Endothelial cell of umbilical vein (primary cell): Measurements from ENCODE around the gene AKAP12. TPM values are rescaled to one million over a fixed set of nuclear protein-coding genes. Genes with fewer than 3 reads are reported as not detected.

Source experiments
- BruUV-seq: library from RNA; stranded (reverse); fragments of 400-500 nt; replicated peaks from 2 replicates; lab custom pipeline; 2021; lab: Mats Ljungman, UMichigan
- CTCF ChIA-PET: fragments of 300-600, 350-600 bp; sonication (Branson Sonifier 250); formaldehyde crosslinking; loops from one replicate; lab custom pipeline; 2021; ENCODE audit warnings: antibody characterized with exemption, inconsistent platforms; lab: Charles Lee
- POLR2A ChIA-PET: fragments of 300-600, 350-600 bp; sonication (Branson Sonifier 250); formaldehyde crosslinking; loops from one replicate; lab custom pipeline; 2021; ENCODE audit warnings: antibody characterized with exemption, inconsistent platforms; lab: Charles Lee
- DNase-seq: peaks from one replicate; pipeline ENCODE4 v3.0.0-alpha.2; 2011; ENCODE audit warnings: low read depth, low spot score
- FAIRE-seq: peaks from 2 replicates; lab custom pipeline; 2011; peaks lifted over from hg19 to GRCh38; lab: Jason Lieb, UNC
- H2AFZ ChIP-seq: 2 replicates; pipeline ENCODE4 v1.6.0; 2012; ENCODE audit warnings: low read depth, low read length, control low read depth, inconsistent platforms
- H3K27ac ChIP-seq: 2 replicates; pipeline ENCODE4 v1.5.1; 2011; ENCODE audit warnings: low read depth, mild to moderate bottlenecking, control low read depth, low read length, moderate library complexity; ENCODE audit not compliant: insufficient read depth
- H3K27me3 ChIP-seq, 2 experiments: 2 replicates each; pipeline versions ENCODE4 v1.6.0 to v1.6.1; 2011; ENCODE audit warnings: low read length in 2 of 2, mixed read lengths in 1 of 2; ENCODE audit not compliant: control insufficient read depth in 2 of 2, insufficient read depth in 2 of 2
- H3K36me3 ChIP-seq, 2 experiments: 2 replicates in 1 of 2; 3 replicates in 1 of 2; pipeline ENCODE4 v1.5.1; 2011; ENCODE audit warnings: low read length in 2 of 2, mild to moderate bottlenecking in 1 of 2, moderate library complexity in 1 of 2; ENCODE audit not compliant: control insufficient read depth in 2 of 2, insufficient read depth in 2 of 2; ENCODE audit errors: extremely low read depth in 1 of 2
- H3K4me1 ChIP-seq: 3 replicates; pipeline ENCODE4 v1.5.1; 2011; ENCODE audit warnings: mild to moderate bottlenecking, low read length; ENCODE audit not compliant: control insufficient read depth, insufficient read depth; ENCODE audit errors: extremely low read depth
- H3K4me2 ChIP-seq: 2 replicates; pipeline ENCODE4 v1.6.1; 2011; ENCODE audit warnings: low read length, control low read depth, mixed read lengths; ENCODE audit not compliant: insufficient read depth
- H3K4me3 ChIP-seq, 3 experiments: fragments of 200-600 bp in 1 of 3; sonication (generic), shearing (Covaris generic) in 1 of 3; replicated peaks in 1 of 3; 2 replicates each; pipeline ENCODE4 v1.5.1; 2011 to 2016; ENCODE audit warnings: control low read depth in 3 of 3, low read length in 3 of 3, mild to moderate bottlenecking in 2 of 3, inconsistent platforms in 1 of 3, low read depth in 1 of 3, moderate library complexity in 1 of 3; ENCODE audit not compliant: insufficient read depth in 1 of 3
- H3K79me2 ChIP-seq: 2 replicates; pipeline ENCODE4 v1.6.0; 2012; ENCODE audit warnings: low read length, inconsistent platforms; ENCODE audit not compliant: control insufficient read depth, insufficient read depth
- H3K9ac ChIP-seq: replicated peaks from 2 replicates; pipeline ENCODE3; 2011; ENCODE audit warnings: low read length, control low read depth; ENCODE audit not compliant: insufficient read depth; ENCODE audit errors: extremely low read depth
- H3K9me1 ChIP-seq: replicated peaks from 3 replicates; pipeline ENCODE4 v1.6.0; 2011; ENCODE audit warnings: mild to moderate bottlenecking, low read length; ENCODE audit not compliant: control insufficient read depth, insufficient read depth; ENCODE audit errors: extremely low read depth
- H3K9me3 ChIP-seq: replicated peaks from 2 replicates; pipeline ENCODE4 v1.5.1; 2012; ENCODE audit warnings: low read length, inconsistent platforms; ENCODE audit not compliant: control insufficient read depth, insufficient read depth
- H4K20me1 ChIP-seq: replicated peaks from 2 replicates; pipeline ENCODE3; 2011; ENCODE audit warnings: mild to moderate bottlenecking, low read length; ENCODE audit not compliant: control insufficient read depth, insufficient read depth; ENCODE audit errors: extremely low read depth
- EZH2 ChIP-seq: IDR thresholded peaks from 2 replicates; pipeline ENCODE4 v1.6.1; 2012; ENCODE audit warnings: borderline replicate concordance, low read depth, mild to moderate bottlenecking, moderate library complexity, low read length, inconsistent platforms; ENCODE audit not compliant: severe bottlenecking
- FOS ChIP-seq: IDR thresholded peaks from 2 replicates; pipeline ENCODE4 v1.6.1; 2011; ENCODE audit warnings: mild to moderate bottlenecking, low read length, moderate library complexity, borderline replicate concordance; ENCODE audit not compliant: insufficient read depth
- GATA2 ChIP-seq: IDR thresholded peaks from 2 replicates; pipeline ENCODE4 v1.7.0; 2011; ENCODE audit warnings: low read depth, mild to moderate bottlenecking, moderate library complexity, mixed read lengths, low read length; ENCODE audit not compliant: insufficient read length, insufficient read depth
- JUN ChIP-seq: IDR thresholded peaks from 2 replicates; pipeline ENCODE4 v1.6.1; 2011; ENCODE audit warnings: borderline replicate concordance, low read depth; ENCODE audit not compliant: insufficient read length, insufficient read depth
- MAX ChIP-seq: IDR thresholded peaks from 2 replicates; pipeline ENCODE4 v1.6.1; 2011; ENCODE audit not compliant: insufficient read depth, insufficient read length
- MYC ChIP-seq: IDR thresholded peaks from one replicate; pipeline ENCODE4 v1.6.1; 2011; ENCODE audit warnings: mild to moderate bottlenecking, low read depth, low read length
- POLR2A ChIP-seq: IDR thresholded peaks from 2 replicates; pipeline ENCODE4 v1.6.1; 2012; ENCODE audit warnings: low read depth, mild to moderate bottlenecking, control low read depth, low read length
- POLR2AphosphoS5 ChIP-seq: IDR thresholded peaks from 2 replicates; pipeline ENCODE4 v1.6.1; 2012; ENCODE audit warnings: low read depth, mild to moderate bottlenecking, control low read depth, low read length, moderate library complexity; ENCODE audit not compliant: insufficient read depth
- dilution Hi-C: fragments of 300-500 bp; cut with MboI; formaldehyde crosslinking; loops from one replicate; pipeline ENCODE4 v1.15.0; 2019; ENCODE audit warnings: low sequenced_read_pairs; ENCODE audit not compliant: extremely low pct_ligation_motif_present
- intact Hi-C: fragments of 100-400 bp; cut with micrococcal nuclease; formaldehyde crosslinking; loops from one replicate; pipeline ENCODE4 v1.10.0; 2022
- polyA plus RNA-seq, 4 experiments: library from polyadenylated mRNA; depleted of rRNA in 3 of 4; stranded (reverse) in 3 of 4; unstranded in 1 of 4; fragments of >200 nt; gene quantifications; 2 replicates each; pipeline versions ENCODE4 v1.2.1 to v1.2.3, GENCODE V29; 2011 to 2012; ENCODE audit warnings: missing spikeins in 1 of 4
- total RNA-seq: library from RNA; stranded (reverse); gene quantifications from 2 replicates; pipeline ENCODE4 v1.2.3, GENCODE V29; 2021
- TF ChIP-seq, protein P1 (sequence below), 2 donors: IDR thresholded peaks; 1 replicate in 1 of 2; 2 replicates in 1 of 2; pipeline ENCODE4 v1.5.1; 2011; ENCODE audit warnings: low read length in 2 of 2, mild to moderate bottlenecking in 2 of 2, moderate library complexity in 2 of 2, control low read depth in 1 of 2, inconsistent platforms in 1 of 2, low read depth in 1 of 2; ENCODE audit not compliant: insufficient read depth in 1 of 2; ENCODE audit errors: extremely low read depth in 1 of 2

Gene AKAP12
- total and polyA plus RNA-seq, 2 donors (not counting 3 experiments of a cell fraction or from before 2014, with no cell fraction given) = 46.9 to 340 TPM

- Histone ChIP-seq H3K4me2 (no peak overlapping the region), H3K27me3 (no peaks in the 10 kb centered on the region), H3K9me1 (no peaks in the 10 kb centered on the region), H3K27ac (no peak overlapping the region), H3K36me3 (peaks cover 0 to 4% of the 10 kb centered on the region in 2 experiments), H3K9ac (no peak overlapping the region), H3K79me2 (peaks cover 78% of the 10 kb centered on the region), H3K4me1 (peaks cover 9% of the 10 kb centered on the region), H3K4me3 (no peak overlapping the region), H3K9me3 (no peaks in the 10 kb centered on the region), H4K20me1 (peaks cover 2% of the 10 kb centered on the region), H2AFZ (no peak overlapping the region)
- no peak for FAIRE-seq
- no peak for DNase-seq
- CTCF ChIA-PET = no interaction called here
- dilution Hi-C loops = no loop called here
- TF ChIP-seq FOS (no peak), POLR2AphosphoS5 (no peak), EZH2 (no peak), GATA2 (no peak), JUN (no peak), MAX (no peak), POLR2A (no peak), MYC (no peak)
- TF ChIP-seq, protein P1, sequence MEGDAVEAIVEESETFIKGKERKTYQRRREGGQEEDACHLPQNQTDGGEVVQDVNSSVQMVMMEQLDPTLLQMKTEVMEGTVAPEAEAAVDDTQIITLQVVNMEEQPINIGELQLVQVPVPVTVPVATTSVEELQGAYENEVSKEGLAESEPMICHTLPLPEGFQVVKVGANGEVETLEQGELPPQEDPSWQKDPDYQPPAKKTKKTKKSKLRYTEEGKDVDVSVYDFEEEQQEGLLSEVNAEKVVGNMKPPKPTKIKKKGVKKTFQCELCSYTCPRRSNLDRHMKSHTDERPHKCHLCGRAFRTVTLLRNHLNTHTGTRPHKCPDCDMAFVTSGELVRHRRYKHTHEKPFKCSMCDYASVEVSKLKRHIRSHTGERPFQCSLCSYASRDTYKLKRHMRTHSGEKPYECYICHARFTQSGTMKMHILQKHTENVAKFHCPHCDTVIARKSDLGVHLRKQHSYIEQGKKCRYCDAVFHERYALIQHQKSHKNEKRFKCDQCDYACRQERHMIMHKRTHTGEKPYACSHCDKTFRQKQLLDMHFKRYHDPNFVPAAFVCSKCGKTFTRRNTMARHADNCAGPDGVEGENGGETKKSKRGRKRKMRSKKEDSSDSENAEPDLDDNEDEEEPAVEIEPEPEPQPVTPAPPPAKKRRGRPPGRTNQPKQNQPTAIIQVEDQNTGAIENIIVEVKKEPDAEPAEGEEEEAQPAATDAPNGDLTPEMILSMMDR (IDR thresholded peaks at IDR 0.05; ENCODE audit: extremely low read depth in 1 of 2, insufficient read depth in 1 of 2, low read depth in 1 of 2, low read length in 2 of 2) = no peak
- intact Hi-C loops = no loop called here
- POLR2A ChIA-PET = no interaction called here
- BruUV-seq = no TSS peak
Measured at GRCh38 chr6:151252634-151253033, 12.9 kb downstream of the AKAP12 start.
